LHCN-M2 (cell line): ENCODE data around the gene BCL2L15. TPM values are rescaled to one million over a fixed set of nuclear protein-coding genes. Genes with fewer than 3 reads are reported as not detected.
A peak's percentile ranks its signal among the peaks of the same experiment; 100 is the strongest.

ENCODE experiments used
- DNase-seq: peaks from one replicate; pipeline ENCODE4 v3.0.0-alpha.2; 2012; ENCODE audit warnings: low read depth
- total RNA-seq: library from RNA; depleted of rRNA; stranded (reverse); fragments of >200 nt; gene quantifications from 2 replicates; pipeline ENCODE4 v1.2.3, GENCODE V29; 2014

The BCL2L15 gene
- total RNA-seq, 1 experiment from 2014 or later, result 0.17 TPM

- peak; percentile 91 for DNase-seq
Measured at GRCh38 chr1:113912594-113913311, 25.4 kb upstream of the BCL2L15 start.

GRCh38 chr1:113905435-113905861 is 18.1 kb upstream of the BCL2L15 start:
- no peak for DNase-seq

GRCh38 chr1:113904674-113905434 is 17.5 kb upstream of the BCL2L15 start, which contains the start of the genes AP4B1 and DCLRE1B:
Gene AP4B1 (minus strand): TSS chr1:113904799. CDS start chr1:113904717, 82 bp downstream.
Gene DCLRE1B (plus strand): TSS chr1:113905326. CDS start chr1:113905587, 261 bp downstream.
- DNase-seq, result peak; percentile 100

- no peak for DNase-seq
Measured at GRCh38 chr1:113904293-113904673, 16.9 kb upstream of the BCL2L15 start.

- DNase-seq, result no peak
Measured at GRCh38 chr1:113903501-113904292, 16.3 kb upstream of the BCL2L15 start.

GRCh38 chr1:113901191-113901590 is 13.8 kb upstream of the BCL2L15 start:
- DNase-seq, result no peak

- DNase-seq, result peak; percentile 68
Measured at GRCh38 chr1:113899111-113899510, 11.7 kb upstream of the BCL2L15 start.

- no peak for DNase-seq
Measured at GRCh38 chr1:113898241-113898814, 10.9 kb upstream of the BCL2L15 start.

- no peak for DNase-seq
Measured at GRCh38 chr1:113895961-113896360, 8.6 kb upstream of the BCL2L15 start.

GRCh38 chr1:113895098-113895497 is 7.7 kb upstream of the BCL2L15 start:
- DNase-seq, result no peak

GRCh38 chr1:113893267-113893666 is 5.9 kb upstream of the BCL2L15 start:
- DNase-seq, result no peak

GRCh38 chr1:113891631-113892220 is 4.3 kb upstream of the BCL2L15 start:
- DNase-seq, result no peak

- no peak for DNase-seq
Measured at GRCh38 chr1:113890816-113891215, 3.4 kb upstream of the BCL2L15 start.

GRCh38 chr1:113886417-113887401 is 672 bp downstream of the BCL2L15 start:
- no peak for DNase-seq

GRCh38 chr1:113881661-113882060 is 5.7 kb downstream of the BCL2L15 start:
- DNase-seq, result no peak

- no peak for DNase-seq
Measured at GRCh38 chr1:113879739-113880038, 7.7 kb downstream of the BCL2L15 start.

GRCh38 chr1:113876176-113876575 is 11.2 kb downstream of the BCL2L15 start:
- DNase-seq, result no peak

GRCh38 chr1:113875714-113876113 is 11.7 kb downstream of the BCL2L15 start:
- DNase-seq, result no peak

- peak; percentile 20 for DNase-seq
Measured at GRCh38 chr1:113874012-113874879, 13.1 kb downstream of the BCL2L15 start.
